Activated CD8-positive, alpha-beta memory T cell treated with anti-CD3 and anti-CD28 coated beads, Interleukin-2, amount 50 U/mL, for 4 hours (primary cell): Measurements from ENCODE around the gene NPIPB8.
"Not testable (repeated sequence)": the region's sequence is repeated elsewhere in the genome, so short reads cannot be mapped to it uniquely, and the experiment has no call there.

Experiments
- DNase-seq: peaks from one replicate; pipeline ENCODE4 v3.0.0-alpha.2; 2020

The NPIPB8 gene

DNA sequence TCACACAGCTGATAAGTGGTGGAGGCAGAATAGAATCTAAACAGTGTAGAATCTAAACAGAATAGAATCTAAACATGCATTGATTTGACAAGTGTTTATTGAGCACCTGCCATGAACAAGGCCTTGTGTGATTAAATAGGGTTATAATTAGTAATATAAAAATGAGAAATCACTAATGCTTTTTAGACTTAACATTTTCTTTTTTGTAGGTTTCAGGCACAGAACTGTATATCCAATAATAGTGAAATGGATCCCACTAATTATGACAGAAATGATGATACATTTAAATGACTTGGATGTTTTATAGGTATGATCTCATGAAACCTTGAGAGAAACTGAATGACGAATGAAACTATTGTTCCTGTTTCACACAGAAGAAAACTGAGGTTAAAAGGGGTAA, at the start of gene NPIPB8:
Gene NPIPB8, plus strand, starts transcription at position 301 of the 400 bp plus-strand sequence. CDS start 296 bp downstream, outside the sequence.
- not testable (repeated sequence) for DNase-seq

DNA sequence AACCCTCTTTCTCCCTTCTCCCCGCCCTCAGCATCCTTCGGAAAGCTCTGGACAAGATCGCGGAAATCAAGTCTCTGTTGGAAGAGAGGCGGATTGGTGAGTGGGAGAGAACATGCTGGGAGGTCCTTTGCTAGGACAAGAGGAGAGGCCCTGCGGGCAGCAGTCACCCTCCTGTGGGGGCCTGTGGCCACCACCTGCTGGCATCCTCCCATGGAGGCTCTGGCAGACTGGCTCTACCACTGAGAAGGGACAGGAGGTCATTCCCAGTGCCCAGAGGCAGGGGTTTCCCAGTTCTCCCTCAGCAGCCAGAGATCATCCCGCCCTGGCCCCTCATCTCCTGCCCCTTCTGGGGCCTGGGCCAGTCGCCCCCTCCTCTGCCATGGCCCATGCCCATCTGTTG, 48.8 kb upstream of the NPIPB8 start:
- DNase-seq: no peak

DNA sequence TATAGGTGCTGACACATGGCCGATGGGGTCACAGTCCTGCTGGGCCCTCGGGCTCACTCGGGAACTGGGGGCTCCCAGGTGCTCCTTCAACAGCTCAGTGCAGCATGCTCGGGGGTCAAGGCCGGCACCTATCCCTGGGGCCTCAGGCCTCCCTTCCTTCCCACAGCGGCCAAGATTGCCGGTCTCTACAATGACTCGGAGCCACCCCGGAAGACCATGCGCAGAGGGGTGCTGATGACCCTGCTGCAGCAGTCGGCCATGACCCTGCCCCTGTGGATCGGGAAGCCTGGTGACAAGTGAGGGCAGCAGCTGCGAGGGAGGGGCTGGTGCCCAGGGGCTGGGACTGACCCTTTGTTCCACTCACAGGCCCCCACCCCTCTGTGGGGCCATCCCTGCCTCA, 47.9 kb upstream of the NPIPB8 start:
- no peak for DNase-seq

DNA sequence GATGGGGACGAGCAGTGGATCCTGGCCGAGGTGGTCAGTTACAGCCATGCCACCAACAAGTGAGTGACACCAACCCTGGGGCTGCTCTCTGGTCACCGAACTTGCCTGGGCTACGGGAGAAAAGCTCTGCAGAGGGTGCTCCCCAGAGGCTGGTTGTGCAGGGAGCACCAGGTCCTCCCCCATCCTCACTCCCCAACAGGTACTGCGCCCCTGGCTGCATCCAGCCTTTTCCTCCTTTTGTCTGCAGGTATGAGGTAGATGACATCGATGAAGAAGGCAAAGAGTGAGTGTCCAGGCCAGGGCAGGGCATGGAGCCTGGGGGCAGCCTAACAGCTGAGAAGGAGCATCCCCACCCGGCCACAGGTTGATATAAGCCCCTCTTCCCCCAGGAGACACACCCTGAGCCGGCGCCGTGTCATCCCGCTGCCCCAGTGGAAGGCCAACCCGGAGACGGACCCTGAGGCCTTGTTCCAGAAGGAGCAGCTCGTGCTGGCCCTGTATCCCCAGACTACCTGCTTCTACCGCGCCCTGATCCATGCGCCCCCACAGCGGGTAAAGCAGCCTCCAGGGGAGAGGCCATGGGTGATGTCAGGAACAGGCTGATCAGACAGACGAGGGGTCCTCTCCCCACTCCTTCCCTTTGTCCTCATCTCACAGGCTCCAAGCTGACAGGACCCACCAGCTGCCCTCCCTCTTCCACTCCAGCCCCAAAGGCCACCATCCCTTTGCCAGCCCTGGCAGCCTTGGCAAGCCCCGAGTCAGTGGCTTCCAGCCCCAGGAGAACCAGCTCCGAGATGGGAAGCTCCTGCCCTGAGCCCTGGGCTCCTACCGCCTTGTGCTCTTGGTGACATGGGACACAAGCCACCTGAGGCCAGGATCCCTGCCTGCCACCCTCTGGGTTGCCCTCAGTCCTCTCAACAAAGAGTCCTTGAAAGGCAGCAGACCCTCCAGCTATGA, 47.2 kb upstream of the NPIPB8 start:
- no peak for DNase-seq

DNA sequence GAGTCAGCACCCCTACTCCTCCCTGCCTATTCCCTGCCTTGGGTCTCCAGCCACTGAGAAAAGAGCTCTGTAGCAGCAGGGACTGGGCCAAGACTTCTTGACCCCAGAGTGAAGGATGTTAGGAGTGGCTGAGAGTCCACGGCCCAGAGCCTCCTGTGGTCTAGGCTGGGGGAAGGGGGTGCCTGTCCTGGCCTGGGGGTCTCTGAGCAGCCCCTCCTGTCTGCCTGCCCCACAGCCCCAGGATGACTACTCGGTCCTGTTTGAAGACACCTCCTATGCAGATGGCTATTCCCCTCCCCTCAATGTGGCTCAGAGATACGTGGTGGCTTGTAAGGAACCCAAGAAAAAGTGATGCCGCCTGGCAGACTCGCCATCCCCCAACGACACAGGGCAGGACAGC, 46.5 kb upstream of the NPIPB8 start:
- no peak for DNase-seq

DNA sequence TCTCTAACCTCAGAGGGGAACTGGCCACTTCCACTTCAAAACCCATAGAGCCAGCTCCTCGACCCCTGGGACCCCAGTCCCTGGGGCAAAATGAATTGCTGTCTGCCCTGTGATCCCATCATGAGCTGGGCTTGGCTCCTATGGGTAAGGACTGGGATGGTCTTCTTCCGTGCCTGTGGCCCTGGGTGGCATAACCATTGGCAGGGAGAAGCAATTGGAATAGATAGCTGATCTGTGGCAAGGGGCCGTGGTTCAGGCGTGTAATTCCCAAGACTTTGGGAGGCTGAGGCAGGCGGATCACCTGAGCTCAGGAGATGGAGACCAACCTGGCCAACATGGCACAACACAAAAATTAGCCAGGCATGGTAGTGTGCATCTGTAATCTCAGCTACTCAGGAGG, 45.4 kb upstream of the NPIPB8 start:
- DNase-seq: no peak

DNA sequence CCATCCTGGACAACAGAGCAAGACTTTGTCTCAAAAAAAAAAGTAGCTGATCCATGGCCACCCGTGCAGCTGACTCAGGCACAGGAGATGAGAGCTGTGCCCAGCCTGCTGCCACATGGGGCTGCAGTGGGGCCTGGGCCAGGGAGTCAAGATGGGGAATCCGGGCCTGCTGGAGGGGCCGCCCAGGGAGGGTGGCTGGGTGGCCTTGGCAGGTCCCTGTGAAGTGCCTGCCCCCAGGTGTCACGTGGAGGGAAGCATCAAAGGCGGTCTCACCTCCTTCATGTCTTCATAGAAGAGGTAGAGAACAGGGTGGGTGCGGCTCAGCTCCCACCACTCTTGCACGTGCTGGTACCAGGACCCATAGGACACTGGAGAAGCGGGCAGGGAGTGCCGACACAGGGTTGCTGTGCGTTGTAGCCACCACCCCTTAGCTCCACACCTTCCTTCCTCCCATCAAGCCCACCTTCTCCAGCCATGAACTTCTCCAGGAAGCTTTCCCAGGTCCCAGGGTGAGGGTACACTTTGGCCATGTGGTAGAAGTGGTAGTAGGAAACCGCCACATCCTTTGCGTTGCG, 44.8 kb upstream of the NPIPB8 start:
- no peak for DNase-seq

DNA sequence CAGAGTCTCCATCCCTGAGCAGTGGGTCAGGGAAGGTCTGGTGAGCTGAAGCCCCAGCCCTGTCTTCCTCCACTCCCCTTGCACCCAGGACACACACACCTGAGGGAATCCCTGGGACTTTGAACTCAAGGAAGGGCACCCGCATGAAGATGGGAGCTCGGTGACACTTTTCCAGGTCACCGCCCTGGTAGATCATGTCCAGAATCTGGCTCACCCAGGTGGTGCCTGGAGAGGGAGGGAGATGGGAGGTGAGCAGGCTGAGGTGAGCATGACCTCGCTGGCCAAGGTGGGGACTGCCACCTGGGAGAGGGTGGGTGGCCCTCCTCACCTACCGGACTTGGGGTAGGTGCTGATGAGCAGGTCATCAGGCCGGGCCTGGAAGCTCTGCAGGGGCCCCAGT, 42.4 kb upstream of the NPIPB8 start:
- DNase-seq: not testable (repeated sequence)

DNA sequence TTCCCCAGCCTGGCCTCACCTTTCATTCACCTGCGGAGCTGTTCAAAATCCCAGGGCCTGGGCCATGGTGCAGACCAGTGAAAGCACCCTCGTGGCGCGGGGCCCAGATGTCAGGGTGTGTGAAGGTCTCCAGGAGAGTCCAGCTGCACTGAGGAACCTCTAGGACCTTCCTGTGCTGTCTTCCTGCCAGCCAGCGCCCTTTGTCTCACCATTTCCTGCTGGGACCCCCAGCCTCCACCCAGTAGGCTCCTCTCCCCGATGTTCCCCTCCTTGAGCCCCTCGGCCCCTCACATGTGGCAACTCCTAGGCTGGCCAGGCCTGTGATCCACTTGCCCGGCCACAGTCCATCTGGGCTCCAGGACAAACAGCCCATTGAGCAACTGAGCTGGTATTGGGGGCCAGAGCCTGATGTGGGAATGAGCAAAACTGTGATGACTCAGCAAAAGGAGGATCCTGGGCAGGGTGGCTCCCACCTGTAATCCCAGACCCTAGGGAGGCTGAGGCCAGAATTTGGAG, 41.7 kb upstream of the NPIPB8 start:
- no peak for DNase-seq

DNA sequence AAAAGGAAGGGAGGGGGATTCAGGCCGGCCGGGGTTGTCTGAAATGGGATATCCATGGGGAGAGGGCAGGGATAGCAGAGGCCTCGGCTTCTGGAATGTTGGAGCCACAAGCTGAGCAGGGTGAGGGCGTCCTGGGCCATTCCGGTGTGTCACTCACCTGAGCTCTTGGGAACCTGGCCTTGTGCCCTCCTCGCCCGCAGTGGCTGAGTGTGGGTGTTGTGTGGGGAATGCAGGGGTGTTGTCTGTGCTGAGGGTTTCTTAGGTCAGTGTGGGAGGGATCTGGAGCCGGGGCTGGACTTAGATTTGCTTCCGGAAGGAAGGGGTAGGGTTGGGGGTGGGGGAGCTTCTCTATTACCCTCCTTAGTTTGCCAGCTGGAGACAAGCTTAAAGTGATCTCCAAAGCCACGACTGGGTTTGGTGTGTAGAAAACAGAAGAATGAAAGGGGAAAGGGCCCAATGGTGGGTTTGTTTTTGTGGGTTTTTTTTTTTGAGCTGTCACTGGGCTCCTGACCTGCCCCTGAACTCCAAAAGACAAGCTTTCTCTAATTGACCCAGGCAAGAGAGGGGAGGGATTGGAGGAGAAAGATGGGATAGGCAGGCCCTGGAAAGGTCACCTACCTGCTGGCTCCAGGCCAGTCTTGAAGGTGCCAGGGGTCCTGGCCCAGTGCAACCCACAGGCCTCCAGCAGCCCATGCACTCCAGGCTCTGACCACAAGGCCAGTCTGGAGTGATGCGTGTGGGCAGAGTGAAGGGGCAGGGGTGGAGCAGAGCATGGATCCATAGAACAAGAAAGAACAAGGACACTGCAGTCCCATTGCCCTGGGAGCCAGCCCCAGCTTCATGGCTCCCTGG, 40.8 kb upstream of the NPIPB8 start, which contains the start of gene SULT1A2:
Gene SULT1A2, minus strand, starts transcription at position 211 of the 852 bp plus-strand sequence. CDS start 1,120 bp downstream, outside the sequence.
- no peak for DNase-seq

DNA sequence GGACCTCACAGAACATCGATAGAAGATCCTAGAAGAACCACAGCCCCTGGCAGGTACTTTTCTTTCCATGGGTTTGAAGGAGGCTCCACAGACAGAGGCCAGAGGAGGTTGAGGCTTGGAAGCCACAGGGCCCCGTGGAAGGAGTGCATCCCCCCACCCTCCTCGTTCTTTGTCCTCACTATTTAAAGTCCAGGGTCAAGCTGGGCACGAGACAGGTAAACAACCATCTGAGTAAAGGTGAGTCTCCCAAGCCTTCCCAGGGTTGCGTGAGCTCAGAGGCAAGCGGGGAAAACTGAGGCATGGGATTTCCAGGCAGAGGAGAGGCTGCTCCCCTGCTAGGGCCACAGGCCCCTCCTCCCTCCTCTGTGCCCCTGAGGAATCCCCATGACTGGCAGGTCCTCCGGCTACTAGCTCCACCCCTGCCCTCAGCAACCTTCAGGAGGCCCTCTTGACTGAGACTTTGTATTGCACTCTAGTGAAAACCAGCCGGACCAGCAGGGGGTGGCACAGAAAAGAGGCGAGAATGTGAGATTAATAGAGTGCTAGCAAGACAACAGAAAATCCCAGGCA, 40.1 kb upstream of the NPIPB8 start:
- DNase-seq: no peak

DNA sequence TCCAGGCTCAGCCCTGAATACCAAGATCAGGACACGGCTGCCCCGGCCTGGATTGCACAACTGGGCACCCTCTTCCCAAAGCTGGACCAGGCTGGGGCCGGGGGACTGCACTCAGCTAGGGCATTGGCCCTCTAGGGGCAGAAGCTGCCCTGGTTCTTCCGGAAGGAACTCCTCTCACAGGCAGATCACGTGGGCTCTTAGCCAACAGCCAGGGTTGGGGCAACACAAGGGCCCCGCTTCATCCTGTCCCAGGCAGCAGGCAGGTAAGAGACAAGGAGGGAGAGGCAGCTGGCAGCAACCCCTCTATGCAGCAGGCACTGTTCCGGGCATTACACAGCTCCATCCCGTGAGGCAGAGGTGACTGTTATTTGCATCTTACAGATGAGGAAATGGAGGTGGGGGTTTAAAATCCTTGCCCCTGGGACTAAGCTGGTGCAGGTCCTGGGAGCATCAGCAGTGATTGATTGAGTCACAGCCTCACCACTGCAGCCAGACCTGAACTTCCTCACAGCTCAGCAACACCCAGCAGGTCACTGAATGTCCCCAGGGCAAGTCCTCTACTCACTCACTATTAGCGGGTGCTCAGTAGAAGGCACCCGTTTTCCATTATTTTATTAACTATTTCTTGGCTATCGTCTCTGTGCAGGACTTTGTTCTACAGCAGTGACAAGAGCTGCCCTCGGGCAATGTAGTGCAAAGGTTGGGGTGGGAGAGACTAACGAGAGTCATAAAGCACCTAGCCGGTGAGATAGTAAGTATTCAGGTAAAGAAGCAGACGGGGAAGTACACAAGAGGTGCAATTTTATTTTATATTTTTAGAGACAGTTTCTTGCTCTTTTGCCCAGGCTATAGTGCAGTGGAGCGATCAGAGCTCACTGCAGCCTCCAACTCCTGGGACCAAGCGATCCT, 38.2 kb upstream of the NPIPB8 start:
- DNase-seq: not testable (repeated sequence)

DNA sequence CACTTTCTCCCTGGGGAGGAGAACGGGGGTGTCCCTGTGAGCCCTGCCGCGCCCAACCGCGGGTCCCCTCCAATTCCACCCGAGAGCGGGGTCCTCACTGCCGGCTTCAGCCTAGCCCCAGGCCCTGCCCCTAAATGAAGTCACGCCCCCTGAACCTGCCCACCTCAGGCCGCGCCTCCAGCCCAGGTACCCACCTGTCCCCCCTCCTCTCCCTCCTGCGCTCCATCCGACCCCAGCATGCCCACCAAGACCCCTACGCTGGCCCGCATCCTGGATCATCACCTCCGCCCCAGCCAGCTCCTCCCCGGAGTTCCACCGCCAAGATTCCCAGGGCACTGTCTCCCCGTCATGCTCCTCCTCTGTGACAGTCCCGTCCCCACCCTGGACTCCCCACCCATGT, 36.9 kb upstream of the NPIPB8 start:
- not testable (repeated sequence) for DNase-seq

DNA sequence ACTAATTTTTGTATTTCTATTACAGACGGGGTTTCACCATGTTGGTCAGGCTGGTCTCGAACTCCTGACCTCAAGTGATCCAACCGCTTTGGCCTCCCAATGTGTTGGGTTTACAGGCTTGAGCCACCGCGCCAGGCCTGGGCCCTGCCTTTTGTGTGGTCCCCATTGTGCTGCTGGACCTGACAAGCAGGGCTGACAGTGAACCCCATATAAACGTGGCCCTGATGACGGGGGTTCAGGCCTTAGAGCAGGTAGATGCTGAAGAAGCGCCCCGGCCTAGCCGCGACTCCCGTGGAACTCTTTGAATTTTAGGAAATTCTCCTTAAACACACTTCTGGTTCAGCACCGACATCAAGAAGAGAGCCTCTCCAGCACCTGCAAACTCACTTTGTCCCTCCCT, 36.3 kb upstream of the NPIPB8 start:
- DNase-seq: not testable (repeated sequence)

DNA sequence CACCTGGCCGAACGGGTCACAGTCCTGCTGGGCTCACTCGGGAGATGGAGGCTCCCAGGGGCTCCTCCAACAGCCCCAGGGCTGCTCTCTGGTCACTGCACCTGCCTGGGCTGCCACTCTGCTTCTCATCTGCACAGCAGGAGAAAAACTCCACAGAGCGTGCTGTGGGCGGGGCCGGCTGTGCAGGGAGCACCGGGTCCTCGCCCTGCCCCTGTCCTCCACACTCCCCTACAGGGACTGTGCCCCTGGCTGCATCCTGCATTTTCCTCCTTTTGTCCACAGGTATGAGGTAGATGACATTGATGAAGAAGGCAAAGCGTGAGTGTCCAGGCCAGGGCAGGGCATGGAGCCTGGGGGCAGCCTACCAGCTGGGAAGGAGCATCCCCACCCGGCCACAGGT, 35.8 kb upstream of the NPIPB8 start:
- DNase-seq: not testable (repeated sequence)

DNA sequence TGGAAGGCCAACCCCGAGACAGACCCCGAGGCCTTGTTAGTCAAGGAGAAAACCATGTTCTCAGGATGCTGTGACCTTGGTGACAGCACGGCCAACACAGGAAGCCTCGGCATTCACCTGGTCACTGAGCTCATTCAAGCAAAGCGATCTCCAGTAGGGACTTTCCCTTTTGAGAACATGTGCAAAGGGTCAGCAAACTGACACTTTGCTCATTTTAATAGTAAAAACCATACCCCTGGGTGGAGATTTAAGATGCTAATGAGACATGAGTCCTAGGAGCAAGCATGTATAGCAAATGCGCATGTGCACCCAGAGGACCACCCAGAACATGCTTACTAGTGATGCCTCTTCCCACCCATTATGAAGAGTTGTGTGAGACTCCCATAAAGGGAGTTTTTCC, 35.3 kb upstream of the NPIPB8 start:
- DNase-seq: no peak

DNA sequence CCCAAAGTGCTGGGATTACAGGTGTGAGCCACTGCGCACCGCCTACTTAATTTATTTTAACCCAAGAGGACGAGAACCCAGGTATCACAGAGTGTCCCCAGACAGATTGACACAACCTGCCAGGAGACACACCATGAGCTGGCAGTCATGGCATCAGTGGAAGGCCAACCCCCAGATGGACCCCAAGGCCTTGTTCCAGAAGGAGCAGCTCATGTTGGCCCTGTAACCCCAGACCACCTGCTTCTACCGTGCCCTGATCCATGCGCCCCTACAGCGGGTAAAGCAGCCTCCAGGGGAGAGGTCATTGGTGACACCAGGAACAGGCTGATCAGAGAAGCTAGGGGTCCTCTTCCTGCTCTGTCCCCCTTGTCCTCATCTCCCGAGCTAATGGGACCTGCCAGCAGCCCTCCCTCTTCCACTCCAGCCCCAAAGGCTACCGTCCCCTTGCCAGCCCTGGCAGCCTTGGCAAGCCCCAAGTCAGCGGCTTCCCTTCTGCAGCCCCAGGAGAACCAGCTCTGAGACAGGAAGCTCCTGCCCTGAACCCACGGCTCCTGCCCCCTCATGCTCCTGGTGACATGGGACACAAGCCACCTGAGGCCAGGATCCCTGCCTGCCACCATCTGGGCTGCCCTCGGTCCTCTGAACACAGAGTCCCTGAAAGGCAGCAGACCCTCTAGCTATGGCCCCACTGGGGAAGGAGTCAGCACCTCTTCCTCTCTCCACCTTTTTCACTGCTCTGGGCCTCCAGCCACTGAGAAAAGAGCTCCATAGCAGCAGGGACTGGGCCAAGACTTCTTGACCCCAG, 34.3 kb upstream of the NPIPB8 start:
- no peak for DNase-seq

DNA sequence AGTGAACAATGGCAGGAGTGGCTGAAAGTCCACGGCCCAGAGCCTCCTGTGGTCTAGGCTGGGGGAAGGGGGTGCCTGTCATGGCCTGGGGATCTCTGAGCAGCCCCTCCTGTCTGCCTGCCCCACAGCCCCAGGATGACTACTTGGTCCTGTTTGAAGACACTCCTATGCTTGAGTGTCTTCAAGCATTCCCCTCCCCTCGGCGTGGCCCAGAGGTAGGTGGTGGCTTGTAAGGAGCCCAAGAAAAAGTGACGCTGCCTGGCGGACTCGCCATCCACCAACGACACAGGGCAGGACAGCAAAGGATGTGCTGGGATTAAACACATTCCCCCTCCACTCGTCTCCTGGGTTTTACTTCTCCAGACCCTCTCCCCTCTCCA, 33.7 kb upstream of the NPIPB8 start:
- DNase-seq: no peak

DNA sequence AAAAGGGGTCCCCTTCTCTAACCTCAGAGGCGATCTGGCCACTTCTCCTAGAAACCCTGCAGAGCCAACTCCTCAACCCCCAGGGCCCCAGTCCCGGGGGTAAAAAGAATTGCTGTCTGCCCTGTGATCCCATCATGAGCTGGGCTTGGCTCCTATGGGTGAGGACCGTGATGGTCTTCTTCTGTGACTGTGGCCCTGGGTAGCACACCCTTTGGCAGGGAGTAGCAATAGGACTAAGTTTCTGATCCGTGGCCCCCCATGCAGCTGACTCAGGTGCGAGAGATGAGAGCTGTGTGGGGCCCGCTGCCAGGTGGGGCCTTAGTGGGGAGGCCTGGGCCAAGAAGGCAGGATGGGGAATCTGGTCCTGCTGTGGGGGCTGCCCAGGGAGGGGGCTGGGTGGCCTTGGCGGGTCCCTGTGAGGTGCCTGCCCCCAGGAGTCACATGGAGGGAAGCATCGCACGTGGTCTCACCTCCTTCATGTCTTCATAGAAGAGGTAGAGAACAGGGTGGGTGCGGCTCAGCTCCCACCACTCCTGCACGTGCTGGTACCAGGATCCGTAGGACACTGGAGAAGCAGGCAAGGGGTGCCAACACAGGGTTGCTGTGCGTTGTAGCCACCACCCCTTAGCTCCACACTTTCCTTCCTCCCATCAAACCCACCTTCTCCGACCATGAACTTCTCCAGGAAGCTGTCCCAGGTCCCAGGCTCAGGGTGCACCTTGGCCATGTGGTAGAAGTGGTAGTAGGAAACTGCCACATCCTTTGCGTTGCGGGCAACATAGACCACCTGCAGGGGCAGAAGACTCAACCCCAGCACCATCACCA, 31.4 kb upstream of the NPIPB8 start:
- no peak for DNase-seq

DNA sequence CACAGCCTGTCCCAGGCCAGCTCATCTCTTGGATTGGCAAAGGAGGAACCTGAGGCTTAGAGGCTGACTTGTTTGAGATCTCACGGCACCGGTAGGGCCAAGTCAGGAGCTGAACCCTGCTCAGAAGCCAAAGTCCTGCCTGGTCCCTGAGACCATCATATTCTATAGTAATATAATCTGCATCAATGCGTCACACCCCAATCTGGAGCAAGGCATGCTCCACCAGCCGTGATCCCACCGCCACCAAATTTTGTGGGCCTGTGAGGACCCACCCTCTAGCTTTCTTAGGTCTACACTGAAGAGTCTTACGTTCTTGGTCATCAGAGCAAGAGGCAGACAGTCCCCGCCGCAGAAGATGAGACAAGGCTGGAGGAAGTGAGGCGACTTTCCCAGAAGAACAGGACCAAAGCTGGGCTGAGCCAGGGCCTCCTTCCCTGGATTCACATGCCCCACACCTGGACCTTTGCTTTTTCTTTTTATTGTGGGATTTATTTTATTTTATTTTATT, 30.7 kb upstream of the NPIPB8 start:
- DNase-seq: no peak
